ENCODE data around the gene SUN5. TPM values are rescaled to one million over a fixed set of nuclear protein-coding genes. Genes with fewer than 3 reads are reported as not detected.

Gene SUN5
- total and polyA plus RNA-seq, 2 donors from 2014 or later = not detected

GRCh38 chr20:32960849-32961731, 43.1 kb downstream of the SUN5 start:
- no peaks in the 10 kb centered on the region for H3K27me3 ChIP-seq (ENCODE audit: control insufficient read depth, insufficient read depth, low read length)
- no peak for FAIRE-seq
- no peak for DNase-seq
- H3K36me3 ChIP-seq (ENCODE audit: control insufficient read depth in 2 of 3, insufficient read depth in 3 of 3, low read length in 3 of 3) = no peaks in the 10 kb centered on the region
- no peak overlapping the region for H3K27ac ChIP-seq (ENCODE audit: low read depth in 2 of 2, low read length in 2 of 2)
- no peak for TF ChIP-seq CTCF (IDR thresholded peaks at IDR 0.05; ENCODE audit: borderline replicate concordance, extremely low read depth, insufficient read depth)
- no peak overlapping the region for H3K4me3 ChIP-seq (ENCODE audit: low read length in 3 of 3)
- H3K9ac ChIP-seq (ENCODE audit: low read length in 3 of 3) = no peak overlapping the region
- no peaks in the 10 kb centered on the region for H3K4me1 ChIP-seq (ENCODE audit: control insufficient read depth in 2 of 3, insufficient read depth in 2 of 3, low read depth in 1 of 3, low read length in 3 of 3)
- intact Hi-C loops (cut with DNase I) = no loop called here
- peaks cover 0 to 15% (median 2%) of the 10 kb centered on the region in 3 donors for H3K9me3 ChIP-seq (ENCODE audit: control insufficient read depth in 2 of 3, insufficient read depth in 1 of 3, low read length in 3 of 3)

GRCh38 chr20:32960222-32960518, 44.1 kb downstream of the SUN5 start:
- Histone ChIP-seq H3K27me3 (ENCODE audit: control insufficient read depth, insufficient read depth, low read length) (no peaks in the 10 kb centered on the region), H3K4me1 (ENCODE audit: control insufficient read depth in 2 of 3, insufficient read depth in 2 of 3, low read depth in 1 of 3, low read length in 3 of 3) (no peaks in the 10 kb centered on the region), H3K4me3 (ENCODE audit: low read length in 3 of 3) (no peak overlapping the region), H3K9me3 (ENCODE audit: control insufficient read depth in 2 of 3, insufficient read depth in 1 of 3, low read length in 3 of 3) (peaks cover 0 to 17% (median 2%) of the 10 kb centered on the region in 3 donors), H3K27ac (ENCODE audit: low read depth in 2 of 2, low read length in 2 of 2) (no peak overlapping the region), H3K36me3 (ENCODE audit: control insufficient read depth in 2 of 3, insufficient read depth in 3 of 3, low read length in 3 of 3) (no peaks in the 10 kb centered on the region), H3K9ac (ENCODE audit: low read length in 3 of 3) (no peak overlapping the region)
- DNase-seq (peak in 1 of 5 donors; percentile 16), FAIRE-seq (no peak)
- intact Hi-C loops (cut with DNase I) = no loop called here
- no peak for TF ChIP-seq CTCF (IDR thresholded peaks at IDR 0.05; ENCODE audit: borderline replicate concordance, extremely low read depth, insufficient read depth)

GRCh38 chr20:32959351-32960221, 44.6 kb downstream of the SUN5 start:
- TF ChIP-seq CTCF (IDR thresholded peaks at IDR 0.05; ENCODE audit: borderline replicate concordance, extremely low read depth, insufficient read depth) = no peak
- FAIRE-seq (no peak), DNase-seq (peak in 2 of 5 donors; percentile 25 to 61)
- Histone ChIP-seq H3K4me3 (ENCODE audit: low read length in 3 of 3) (no peak overlapping the region), H3K9ac (ENCODE audit: low read length in 3 of 3) (no peak overlapping the region), H3K27ac (ENCODE audit: low read depth in 2 of 2, low read length in 2 of 2) (no peak overlapping the region), H3K9me3 (ENCODE audit: control insufficient read depth in 2 of 3, insufficient read depth in 1 of 3, low read length in 3 of 3) (peaks cover 0 to 20% (median 2%) of the 10 kb centered on the region in 3 donors), H3K27me3 (ENCODE audit: control insufficient read depth, insufficient read depth, low read length) (no peaks in the 10 kb centered on the region), H3K4me1 (ENCODE audit: control insufficient read depth in 2 of 3, insufficient read depth in 2 of 3, low read depth in 1 of 3, low read length in 3 of 3) (no peaks in the 10 kb centered on the region), H3K36me3 (ENCODE audit: control insufficient read depth in 2 of 3, insufficient read depth in 3 of 3, low read length in 3 of 3) (no peaks in the 10 kb centered on the region)
- intact Hi-C loops (cut with DNase I) = no loop called here

All from kidney (tissue), 14 donors.